HepG2 (cell line): ENCODE results near the gene DNLZ. TPM values are rescaled to one million over a fixed set of nuclear protein-coding genes. Genes with fewer than 3 reads are reported as not detected.
A peak's percentile ranks its signal among the peaks of the same experiment; 100 is the strongest.

Experiments used
- BCL6 ChIP-seq: IDR thresholded peaks from 2 replicates; pipeline ENCODE4 v1.6.1; 2016; ENCODE audit warnings: missing genetic modification reagents, missing compliant biosample characterization
- ERF ChIP-seq: IDR thresholded peaks from 2 replicates; pipeline ENCODE4 v1.6.1; 2018; ENCODE audit warnings: missing biosample characterization, missing genetic modification reagents
- ESRRA ChIP-seq: sonication (generic); formaldehyde crosslinking; IDR thresholded peaks from 2 replicates; pipeline ENCODE4 v1.5.1; 2020; ENCODE audit warnings: mild to moderate bottlenecking, low read depth, missing genetic modification reagents
- GLMP ChIP-seq: sonication (generic); formaldehyde crosslinking; IDR thresholded peaks from 2 replicates; pipeline ENCODE4 v1.9.0; 2021; ENCODE audit warnings: missing genetic modification reagents, mild to moderate bottlenecking, borderline replicate concordance
- HNRNPLL ChIP-seq: fragments of 200-400 bp; formaldehyde crosslinking; IDR thresholded peaks from 2 replicates; pipeline ENCODE4 v1.6.1; 2017; ENCODE audit warnings: mild to moderate bottlenecking, low read depth, low read length; ENCODE audit not compliant: poor library complexity, severe bottlenecking
- IRF2 ChIP-seq: IDR thresholded peaks from 2 replicates; pipeline ENCODE4 v1.6.1; 2018; ENCODE audit warnings: missing genetic modification reagents, missing compliant biosample characterization
- KDM2A ChIP-seq: sonication (generic); formaldehyde crosslinking; IDR thresholded peaks from 2 replicates; pipeline ENCODE4 v1.4.0; 2020; ENCODE audit warnings: low read depth, missing genetic modification reagents, borderline replicate concordance
- KDM4B ChIP-seq: sonication (generic); formaldehyde crosslinking; IDR thresholded peaks from 2 replicates; pipeline ENCODE4 v1.4.0; 2020; ENCODE audit warnings: missing genetic modification reagents
- NR0B2 ChIP-seq: sonication (generic); formaldehyde crosslinking; IDR thresholded peaks from 2 replicates; pipeline ENCODE4 v1.4.0; 2020; ENCODE audit warnings: mild to moderate bottlenecking, missing genetic modification reagents
- NR2F6 ChIP-seq, 2 experiments: IDR thresholded peaks; 2 replicates each; pipeline ENCODE4 v1.6.1; 2016; ENCODE audit warnings: antibody characterized with exemption in 1 of 2, mild to moderate bottlenecking in 1 of 2
- POLR2G ChIP-seq: fragments of 200-400 bp; formaldehyde crosslinking; IDR thresholded peaks from 2 replicates; pipeline ENCODE4 v1.6.1; 2018; ENCODE audit warnings: mild to moderate bottlenecking, low read depth, low read length, moderate library complexity
- REPIN1 ChIP-seq: sonication (generic); formaldehyde crosslinking; IDR thresholded peaks from 2 replicates; pipeline ENCODE4 v1.8.0; 2022; ENCODE audit warnings: missing genetic modification reagents, low read depth, mild to moderate bottlenecking, borderline replicate concordance
- ZBTB25 ChIP-seq: IDR thresholded peaks from 2 replicates; pipeline ENCODE4 v1.6.1; 2018; ENCODE audit warnings: missing genetic modification reagents
- ZBTB37 ChIP-seq: sonication (generic); formaldehyde crosslinking; IDR thresholded peaks from 2 replicates; pipeline ENCODE4 v1.4.0; 2020; ENCODE audit warnings: mild to moderate bottlenecking, missing genetic modification reagents
- ZBTB8A ChIP-seq: sonication (generic); formaldehyde crosslinking; IDR thresholded peaks from 2 replicates; pipeline ENCODE4 v1.4.0; 2020; ENCODE audit warnings: mild to moderate bottlenecking, low read depth, missing genetic modification reagents, borderline replicate concordance
- ZFX ChIP-seq: sonication (generic); formaldehyde crosslinking; IDR thresholded peaks from 2 replicates; pipeline ENCODE4 v1.4.0; 2020; ENCODE audit warnings: mild to moderate bottlenecking, low read depth, missing genetic modification reagents, moderate library complexity
- ZIK1 ChIP-seq: sonication (generic); formaldehyde crosslinking; IDR thresholded peaks from 2 replicates; pipeline ENCODE4 v1.5.0; 2020; ENCODE audit warnings: mild to moderate bottlenecking, low read depth, missing genetic modification reagents, borderline replicate concordance
- ZMYM3 ChIP-seq: sonication (generic); formaldehyde crosslinking; IDR thresholded peaks from 2 replicates; pipeline ENCODE4 v1.5.1; 2020; ENCODE audit warnings: mild to moderate bottlenecking, missing genetic modification reagents
- ZNF292 ChIP-seq: sonication (generic); formaldehyde crosslinking; IDR thresholded peaks from 2 replicates; pipeline ENCODE4 v1.8.1; 2022; ENCODE audit warnings: mild to moderate bottlenecking, low read depth, missing genetic modification reagents, borderline replicate concordance
- ZNF335 ChIP-seq: sonication (generic); formaldehyde crosslinking; IDR thresholded peaks from 2 replicates; pipeline ENCODE4 v1.4.0; 2020; ENCODE audit warnings: missing genetic modification reagents
- ZSCAN31 ChIP-seq: sonication (generic); formaldehyde crosslinking; IDR thresholded peaks from 2 replicates; pipeline ENCODE4 v1.5.0; 2020; ENCODE audit warnings: low read depth, mild to moderate bottlenecking, missing genetic modification reagents
- polyA plus RNA-seq, 8 experiments: library from polyadenylated mRNA; depleted of rRNA in 3 of 8; stranded (reverse) in 7 of 8; unstranded in 1 of 8; fragments of >200 nt; fragmentation: Illumina TruSeq in 4 of 8; extraction: Trizol in 4 of 8; gene quantifications; 2 replicates each; pipeline versions ENCODE4 v1.2.1 to v1.2.3, GENCODE V29; 2011 to 2016; ENCODE audit warnings: low read depth in 4 of 8, missing spikeins in 1 of 8, mixed read lengths in 1 of 8; ENCODE audit not compliant: insufficient read depth in 1 of 8
- total RNA-seq, 5 experiments: library from RNA; depleted of rRNA; stranded (reverse); fragments of >200 nt; fragmentation: Illumina TruSeq; extraction: Trizol; gene quantifications; 2 replicates each; pipeline ENCODE4 v1.2.3, GENCODE V29; 2016; ENCODE audit warnings: low read depth in 1 of 5
- TF ChIP-seq, protein P1 (sequence below): sonication (generic); formaldehyde crosslinking; IDR thresholded peaks from 2 replicates; pipeline ENCODE4 v1.9.0; 2021; ENCODE audit warnings: missing genetic modification reagents, borderline replicate concordance

The DNLZ gene
- total and polyA plus RNA-seq, 2 of the 13 experiments (the other 11 are each of a cell fraction or from before 2014, with no cell fraction given): 3.4 to 8.0 TPM

- TF ChIP-seq, protein P1, sequence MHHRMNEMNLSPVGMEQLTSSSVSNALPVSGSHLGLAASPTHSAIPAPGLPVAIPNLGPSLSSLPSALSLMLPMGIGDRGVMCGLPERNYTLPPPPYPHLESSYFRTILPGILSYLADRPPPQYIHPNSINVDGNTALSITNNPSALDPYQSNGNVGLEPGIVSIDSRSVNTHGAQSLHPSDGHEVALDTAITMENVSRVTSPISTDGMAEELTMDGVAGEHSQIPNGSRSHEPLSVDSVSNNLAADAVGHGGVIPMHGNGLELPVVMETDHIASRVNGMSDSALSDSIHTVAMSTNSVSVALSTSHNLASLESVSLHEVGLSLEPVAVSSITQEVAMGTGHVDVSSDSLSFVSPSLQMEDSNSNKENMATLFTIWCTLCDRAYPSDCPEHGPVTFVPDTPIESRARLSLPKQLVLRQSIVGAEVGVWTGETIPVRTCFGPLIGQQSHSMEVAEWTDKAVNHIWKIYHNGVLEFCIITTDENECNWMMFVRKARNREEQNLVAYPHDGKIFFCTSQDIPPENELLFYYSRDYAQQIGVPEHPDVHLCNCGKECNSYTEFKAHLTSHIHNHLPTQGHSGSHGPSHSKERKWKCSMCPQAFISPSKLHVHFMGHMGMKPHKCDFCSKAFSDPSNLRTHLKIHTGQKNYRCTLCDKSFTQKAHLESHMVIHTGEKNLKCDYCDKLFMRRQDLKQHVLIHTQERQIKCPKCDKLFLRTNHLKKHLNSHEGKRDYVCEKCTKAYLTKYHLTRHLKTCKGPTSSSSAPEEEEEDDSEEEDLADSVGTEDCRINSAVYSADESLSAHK (CRISPR knock-in tag): no peak
- TF ChIP-seq ZSCAN31 (0 out of 2 replicates have a peak, but pooled peaks have one; percentile 50), ZBTB37 (no peak), ZNF292 (CRISPR knock-in tag) (no peak), GLMP (CRISPR knock-in tag) (no peak), ZBTB8A (CRISPR knock-in tag) (no peak), KDM4B (CRISPR knock-in tag) (no peak), NR2F6 (IDR thresholded peaks at IDR 0.05) (no peak), NR2F6 (CRISPR knock-in tag; IDR thresholded peaks at IDR 0.05) (peak; percentile 24; the same call in 1 of the 2 replicates), REPIN1 (no peak), BCL6 (CRISPR knock-in tag) (0 out of 2 replicates have a peak, but pooled peaks have one; percentile 14), ESRRA (no peak), ZMYM3 (CRISPR knock-in tag) (no peak), IRF2 (0 out of 2 replicates have a peak, but pooled peaks have one; percentile 17), ERF (CRISPR knock-in tag) (peak; percentile 54; the same call in 1 of the 2 replicates), ZBTB25 (CRISPR knock-in tag) (0 out of 2 replicates have a peak, but pooled peaks have one; percentile 29), ZFX (CRISPR knock-in tag) (peak; percentile 66), POLR2G (no peak), ZIK1 (CRISPR knock-in tag) (no peak), ZNF335 (CRISPR knock-in tag) (no peak), KDM2A (CRISPR knock-in tag) (peak; percentile 79; the same call in 1 of the 2 replicates), HNRNPLL (peak; percentile 32), NR0B2 (CRISPR knock-in tag) (0 out of 2 replicates have a peak, but pooled peaks have one; percentile 29)
Measured at GRCh38 chr9:136339173-136339957, 24.2 kb downstream of the DNLZ start (continued).
